ENCODE measurements around the gene PLA2G3. TPM values are rescaled to one million over a fixed set of nuclear protein-coding genes. Genes with fewer than 3 reads are reported as not detected.
A peak's percentile ranks its signal among the peaks of the same experiment; 100 is the strongest.

Gene PLA2G3
- total and polyA plus RNA-seq, 4 donors: 0.85 to 17.4 (median 8.2) TPM

DNA sequence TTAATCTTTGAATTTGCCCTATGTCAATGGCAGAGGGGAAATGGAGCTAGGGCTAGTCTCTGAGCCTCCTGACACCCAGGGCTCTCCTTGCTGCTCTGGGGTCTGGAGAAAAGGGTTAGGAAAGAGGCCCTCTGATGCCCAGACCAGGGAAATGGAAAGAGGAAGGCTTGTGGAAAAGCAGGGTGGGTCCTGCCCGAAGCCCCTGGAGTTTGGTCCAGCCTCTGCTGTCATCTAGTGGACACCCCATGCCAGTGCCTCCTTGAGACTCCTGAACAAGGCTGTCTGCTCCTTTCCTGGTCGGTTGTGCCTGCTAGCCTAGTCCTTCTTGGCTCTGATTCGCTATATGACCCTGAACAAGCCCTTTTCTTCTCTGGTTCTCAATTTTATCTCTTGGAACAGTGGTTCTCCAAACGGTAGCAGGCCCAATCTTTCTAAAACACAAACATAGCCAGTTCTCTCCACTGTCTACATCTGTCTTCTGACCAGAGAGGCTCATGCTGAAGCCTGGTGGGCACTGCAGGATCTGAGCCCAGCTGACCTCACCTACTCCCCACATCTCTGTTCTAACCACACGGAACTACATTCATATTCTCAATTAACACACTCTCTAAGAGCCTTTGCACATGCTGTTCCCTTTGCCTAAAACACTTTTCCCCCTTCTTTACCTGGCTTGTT lies 8.8 kb upstream of the PLA2G3 start:
- H3K27me3 ChIP-seq (ENCODE audit: control insufficient read depth in 3 of 3, insufficient read depth in 3 of 3, low read length in 2 of 3): no peaks in the 10 kb centered on the region
- WGBS, 2 donors: 20 to 27% methylated on average over 5 of the region's 5 CpGs
- DNase-seq: peak; percentile 74 to 78 (median 76)
- peaks cover 0 to 3% (median 0%) of the 10 kb centered on the region in 5 donors for H3K4me1 ChIP-seq (ENCODE audit: control insufficient read depth in 5 of 5, insufficient read depth in 5 of 5, low read length in 5 of 5)
- no peaks in the 10 kb centered on the region for H3K36me3 ChIP-seq (ENCODE audit: control insufficient read depth in 4 of 4, insufficient read depth in 4 of 4, low read length in 4 of 4)
- H3K4me3 ChIP-seq: no peak overlapping the region
- H3K27ac ChIP-seq (ENCODE audit: low read depth in 1 of 2, low read length in 1 of 2): peak overlapping the region in 1 of 2 donors; percentile 30
- peak; percentile 85 for ATAC-seq (ENCODE audit: insufficient read depth, low FRiP score)
- no peaks in the 10 kb centered on the region for H3K9me3 ChIP-seq (ENCODE audit: control insufficient read depth in 4 of 4, insufficient read depth in 3 of 4, low read length in 3 of 4)
- H3K9ac ChIP-seq (ENCODE audit: insufficient read depth in 1 of 2, low read length in 2 of 2): no peak overlapping the region
- TF ChIP-seq, protein P1, sequence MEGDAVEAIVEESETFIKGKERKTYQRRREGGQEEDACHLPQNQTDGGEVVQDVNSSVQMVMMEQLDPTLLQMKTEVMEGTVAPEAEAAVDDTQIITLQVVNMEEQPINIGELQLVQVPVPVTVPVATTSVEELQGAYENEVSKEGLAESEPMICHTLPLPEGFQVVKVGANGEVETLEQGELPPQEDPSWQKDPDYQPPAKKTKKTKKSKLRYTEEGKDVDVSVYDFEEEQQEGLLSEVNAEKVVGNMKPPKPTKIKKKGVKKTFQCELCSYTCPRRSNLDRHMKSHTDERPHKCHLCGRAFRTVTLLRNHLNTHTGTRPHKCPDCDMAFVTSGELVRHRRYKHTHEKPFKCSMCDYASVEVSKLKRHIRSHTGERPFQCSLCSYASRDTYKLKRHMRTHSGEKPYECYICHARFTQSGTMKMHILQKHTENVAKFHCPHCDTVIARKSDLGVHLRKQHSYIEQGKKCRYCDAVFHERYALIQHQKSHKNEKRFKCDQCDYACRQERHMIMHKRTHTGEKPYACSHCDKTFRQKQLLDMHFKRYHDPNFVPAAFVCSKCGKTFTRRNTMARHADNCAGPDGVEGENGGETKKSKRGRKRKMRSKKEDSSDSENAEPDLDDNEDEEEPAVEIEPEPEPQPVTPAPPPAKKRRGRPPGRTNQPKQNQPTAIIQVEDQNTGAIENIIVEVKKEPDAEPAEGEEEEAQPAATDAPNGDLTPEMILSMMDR (IDR thresholded peaks at IDR 0.05; ENCODE audit: control extremely low read depth, extremely low read depth): peak; percentile 76

DNA sequence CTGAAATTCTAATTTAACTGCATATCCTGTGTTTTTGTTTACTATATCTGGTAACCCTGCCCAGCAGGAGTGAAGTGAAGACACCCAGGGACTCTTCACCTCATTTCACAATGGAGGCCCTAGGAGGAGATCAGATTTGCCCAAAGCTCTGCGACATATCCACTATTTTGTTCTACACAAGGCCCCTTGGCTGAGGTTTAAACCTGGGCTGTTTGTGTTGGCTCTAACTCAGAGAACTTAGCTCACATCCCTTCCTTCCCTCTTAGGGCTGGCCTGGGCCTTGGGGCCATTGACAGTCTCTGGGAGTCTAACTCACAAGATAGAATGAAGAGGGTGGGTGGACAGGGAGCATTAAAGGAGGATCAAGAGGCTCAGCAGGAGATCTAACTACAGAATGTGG lies 8.2 kb upstream of the PLA2G3 start:
- DNase-seq (no peak), ATAC-seq (ENCODE audit: insufficient read depth, low FRiP score) (peak; percentile 24)
- TF ChIP-seq, protein P1 (IDR thresholded peaks at IDR 0.05; ENCODE audit: control extremely low read depth, extremely low read depth): no peak
- peak overlapping the region; percentile 30 to 48 for H3K27ac ChIP-seq (ENCODE audit: low read depth in 1 of 2, low read length in 1 of 2)
- H3K4me1 ChIP-seq (ENCODE audit: control insufficient read depth in 5 of 5, insufficient read depth in 5 of 5, low read length in 5 of 5): peaks cover 0 to 3% (median 0%) of the 10 kb centered on the region in 5 donors
- no peaks in the 10 kb centered on the region for H3K9me3 ChIP-seq (ENCODE audit: control insufficient read depth in 4 of 4, insufficient read depth in 3 of 4, low read length in 3 of 4)
- no peak overlapping the region for H3K4me3 ChIP-seq
- no peak overlapping the region for H3K9ac ChIP-seq (ENCODE audit: insufficient read depth in 1 of 2, low read length in 2 of 2)
- no peaks in the 10 kb centered on the region for H3K27me3 ChIP-seq (ENCODE audit: control insufficient read depth in 3 of 3, insufficient read depth in 3 of 3, low read length in 2 of 3)
- 78 to 92% methylated on average over 1 of the region's 1 CpG for WGBS, 2 donors
- no peaks in the 10 kb centered on the region for H3K36me3 ChIP-seq (ENCODE audit: control insufficient read depth in 4 of 4, insufficient read depth in 4 of 4, low read length in 4 of 4)

GRCh38 chr22:31144223-31144622 lies 3.9 kb upstream of the PLA2G3 start:
- Histone ChIP-seq H3K27ac (ENCODE audit: low read depth in 1 of 2, low read length in 1 of 2) (no peak overlapping the region), H3K4me1 (ENCODE audit: control insufficient read depth in 5 of 5, insufficient read depth in 5 of 5, low read length in 5 of 5) (peaks cover 0 to 3% (median 0%) of the 10 kb centered on the region in 5 donors), H3K4me3 (no peak overlapping the region), H3K9ac (ENCODE audit: insufficient read depth in 1 of 2, low read length in 2 of 2) (no peak overlapping the region), H3K27me3 (ENCODE audit: control insufficient read depth in 3 of 3, insufficient read depth in 3 of 3, low read length in 2 of 3) (peaks cover 0 to under 1% (median 0%) of the 10 kb centered on the region in 3 donors), H3K36me3 (ENCODE audit: control insufficient read depth in 4 of 4, insufficient read depth in 4 of 4, low read length in 4 of 4) (no peaks in the 10 kb centered on the region), H3K9me3 (ENCODE audit: control insufficient read depth in 4 of 4, insufficient read depth in 3 of 4, low read length in 3 of 4) (no peaks in the 10 kb centered on the region)
- TF ChIP-seq, protein P1 (IDR thresholded peaks at IDR 0.05; ENCODE audit: control extremely low read depth, extremely low read depth): no peak
- no peak for ATAC-seq (ENCODE audit: insufficient read depth, low FRiP score)
- DNase-seq: no peak

All from lung (tissue), 12 donors.